Measurements from ENCODE around the gene COG2. TPM values are rescaled to one million over a fixed set of nuclear protein-coding genes. Genes with fewer than 3 reads are reported as not detected.
"Not testable (repeated sequence)": the region's sequence is repeated elsewhere in the genome, so short reads cannot be mapped to it uniquely, and the experiment has no call there.

Gene COG2
- total RNA-seq, 4 donors from 2014 or later = 17.2 to 25.2 (median 22.9) TPM

DNA sequence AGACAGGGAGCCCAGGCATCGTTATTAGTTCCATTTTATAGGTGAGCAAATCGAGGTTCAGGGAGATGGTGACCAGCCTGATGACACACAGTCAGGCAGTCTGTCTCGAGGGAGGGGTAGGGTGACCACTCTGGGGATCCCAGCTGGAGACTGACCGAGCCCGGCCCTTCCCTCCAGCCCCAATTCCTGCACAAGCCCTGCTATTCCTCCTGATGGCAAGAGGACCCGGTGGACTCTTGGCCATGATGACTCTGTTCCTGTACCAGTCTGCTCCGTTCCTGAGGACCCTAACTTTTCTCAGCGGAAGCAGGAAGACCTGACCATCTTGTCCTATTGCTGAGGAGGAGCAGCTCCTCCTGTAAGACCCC is 71.2 kb downstream of the COG2 start:
- DNase-seq (ENCODE audit: low spot score) = no peak
- no peak for ATAC-seq (ENCODE audit: low FRiP score)
- TF ChIP-seq, protein P1, sequence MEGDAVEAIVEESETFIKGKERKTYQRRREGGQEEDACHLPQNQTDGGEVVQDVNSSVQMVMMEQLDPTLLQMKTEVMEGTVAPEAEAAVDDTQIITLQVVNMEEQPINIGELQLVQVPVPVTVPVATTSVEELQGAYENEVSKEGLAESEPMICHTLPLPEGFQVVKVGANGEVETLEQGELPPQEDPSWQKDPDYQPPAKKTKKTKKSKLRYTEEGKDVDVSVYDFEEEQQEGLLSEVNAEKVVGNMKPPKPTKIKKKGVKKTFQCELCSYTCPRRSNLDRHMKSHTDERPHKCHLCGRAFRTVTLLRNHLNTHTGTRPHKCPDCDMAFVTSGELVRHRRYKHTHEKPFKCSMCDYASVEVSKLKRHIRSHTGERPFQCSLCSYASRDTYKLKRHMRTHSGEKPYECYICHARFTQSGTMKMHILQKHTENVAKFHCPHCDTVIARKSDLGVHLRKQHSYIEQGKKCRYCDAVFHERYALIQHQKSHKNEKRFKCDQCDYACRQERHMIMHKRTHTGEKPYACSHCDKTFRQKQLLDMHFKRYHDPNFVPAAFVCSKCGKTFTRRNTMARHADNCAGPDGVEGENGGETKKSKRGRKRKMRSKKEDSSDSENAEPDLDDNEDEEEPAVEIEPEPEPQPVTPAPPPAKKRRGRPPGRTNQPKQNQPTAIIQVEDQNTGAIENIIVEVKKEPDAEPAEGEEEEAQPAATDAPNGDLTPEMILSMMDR (IDR thresholded peaks at IDR 0.05) = no peak

DNA sequence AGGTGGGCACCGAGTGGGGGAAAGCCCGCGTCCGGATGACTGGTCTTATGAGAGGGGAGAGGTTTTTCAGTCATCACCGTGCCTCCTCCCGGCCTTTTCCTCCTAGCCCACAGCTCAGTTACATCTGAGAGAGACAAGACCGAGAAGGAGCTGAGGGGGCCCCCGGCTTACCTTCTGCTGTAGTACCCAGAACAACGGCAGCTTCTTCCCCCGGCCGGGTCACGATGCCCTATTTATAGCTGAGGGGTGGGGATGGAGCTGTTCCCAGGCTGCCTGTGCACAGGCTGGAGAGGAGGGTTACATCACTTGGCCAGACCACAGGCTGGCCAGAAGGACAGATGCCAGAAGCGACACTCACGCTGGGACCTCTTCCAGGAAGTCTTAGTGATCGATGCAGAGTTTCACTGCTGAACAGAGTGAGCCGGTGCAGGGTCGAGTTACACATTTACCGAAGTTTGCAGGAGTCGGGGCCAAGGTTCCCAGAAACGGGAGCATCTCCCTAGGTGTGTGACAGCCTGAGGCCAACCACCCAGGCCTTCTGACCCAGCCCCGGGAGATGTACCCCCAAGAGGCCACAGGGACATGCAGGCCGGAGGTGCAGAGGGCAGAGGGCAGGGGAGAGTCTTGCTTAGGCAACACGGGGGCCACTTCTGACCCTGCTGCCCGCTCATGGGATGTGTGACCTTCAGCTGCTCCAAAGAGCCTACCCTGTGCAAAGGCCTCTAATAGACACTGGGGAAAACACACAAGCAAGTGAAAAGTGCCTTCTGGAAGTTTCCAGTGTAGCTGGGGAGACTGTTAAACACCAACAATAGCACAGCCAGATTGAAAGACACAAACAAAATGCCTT is 71.9 kb downstream of the COG2 start, which contains the start of gene AGT:
Gene AGT, minus strand, starts transcription at position 208 of the 850 bp plus-strand sequence. CDS start 3,299 bp downstream, outside the sequence.
- no peak for DNase-seq (ENCODE audit: low spot score)
- ATAC-seq (ENCODE audit: low FRiP score) = peak; percentile 39
- TF ChIP-seq, protein P1 (IDR thresholded peaks at IDR 0.05) = no peak

DNA sequence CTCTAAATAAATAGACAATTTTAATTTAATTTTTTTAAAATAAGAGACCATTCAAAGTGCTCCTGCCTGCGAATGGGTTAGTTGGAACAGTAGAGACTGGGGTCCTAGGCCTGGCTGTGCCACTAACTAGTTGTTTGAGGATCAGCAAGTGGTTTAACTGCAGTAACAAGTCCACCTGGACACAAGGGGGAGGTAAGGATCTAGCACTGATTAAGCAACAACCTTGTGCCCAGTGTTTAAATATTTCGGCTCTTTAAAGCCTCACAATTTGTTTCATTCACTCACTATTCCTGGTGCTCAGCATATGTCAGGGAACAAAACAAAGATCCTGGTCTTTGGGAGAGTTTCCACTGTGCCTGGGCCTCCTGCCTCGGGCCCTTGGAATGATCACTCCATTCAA is 73.2 kb downstream of the COG2 start:
- ATAC-seq (ENCODE audit: low FRiP score) (no peak), DNase-seq (ENCODE audit: low spot score) (no peak)
- TF ChIP-seq, protein P1 (IDR thresholded peaks at IDR 0.05) = no peak

DNA sequence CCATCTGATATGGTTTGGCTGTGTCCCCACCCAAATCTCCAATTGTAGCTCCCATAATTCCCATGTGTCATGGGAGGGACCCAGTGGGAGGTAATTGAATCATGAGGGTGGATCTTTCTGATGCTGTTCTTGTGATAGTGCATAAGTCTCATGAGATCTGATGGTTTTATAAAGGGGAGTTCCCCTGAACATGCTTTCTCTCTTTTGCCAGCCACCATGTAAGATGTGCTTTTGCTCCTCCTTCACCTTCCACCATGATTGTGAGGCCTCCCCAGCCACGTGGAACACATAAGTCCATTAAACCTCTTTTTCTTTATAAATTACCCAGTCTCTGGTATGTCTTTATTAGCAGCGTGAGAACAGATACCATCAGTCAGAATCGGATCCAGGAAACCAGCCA is 74.2 kb downstream of the COG2 start:
- not testable (repeated sequence) for ATAC-seq (ENCODE audit: low FRiP score)

DNA sequence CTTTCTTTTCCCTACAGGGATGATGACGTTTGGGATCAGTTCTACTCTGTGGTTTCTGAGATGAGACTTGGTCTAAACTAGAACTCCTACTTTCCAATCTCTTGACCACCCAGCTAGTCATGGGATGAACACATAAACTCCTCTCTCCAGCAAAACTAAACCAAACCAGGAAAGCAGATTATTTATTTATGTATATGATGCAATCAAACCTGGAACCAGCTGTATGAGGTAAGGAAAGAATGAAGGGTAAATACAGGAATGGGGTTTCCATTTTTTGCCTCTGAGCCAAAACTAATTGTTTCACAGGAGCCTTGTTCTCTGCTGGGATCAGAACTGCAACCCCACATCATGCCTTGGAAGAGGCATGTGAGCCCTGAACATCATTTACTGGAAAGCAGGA is 75.0 kb downstream of the COG2 start:
- TF ChIP-seq, protein P1 (IDR thresholded peaks at IDR 0.05) = no peak
- DNase-seq (ENCODE audit: low spot score) (no peak), ATAC-seq (ENCODE audit: low FRiP score) (no peak)

More for the DNA sequence above, 74.2 kb downstream of the COG2 start:
- DNase-seq (ENCODE audit: low spot score) = not testable (repeated sequence)

DNA sequence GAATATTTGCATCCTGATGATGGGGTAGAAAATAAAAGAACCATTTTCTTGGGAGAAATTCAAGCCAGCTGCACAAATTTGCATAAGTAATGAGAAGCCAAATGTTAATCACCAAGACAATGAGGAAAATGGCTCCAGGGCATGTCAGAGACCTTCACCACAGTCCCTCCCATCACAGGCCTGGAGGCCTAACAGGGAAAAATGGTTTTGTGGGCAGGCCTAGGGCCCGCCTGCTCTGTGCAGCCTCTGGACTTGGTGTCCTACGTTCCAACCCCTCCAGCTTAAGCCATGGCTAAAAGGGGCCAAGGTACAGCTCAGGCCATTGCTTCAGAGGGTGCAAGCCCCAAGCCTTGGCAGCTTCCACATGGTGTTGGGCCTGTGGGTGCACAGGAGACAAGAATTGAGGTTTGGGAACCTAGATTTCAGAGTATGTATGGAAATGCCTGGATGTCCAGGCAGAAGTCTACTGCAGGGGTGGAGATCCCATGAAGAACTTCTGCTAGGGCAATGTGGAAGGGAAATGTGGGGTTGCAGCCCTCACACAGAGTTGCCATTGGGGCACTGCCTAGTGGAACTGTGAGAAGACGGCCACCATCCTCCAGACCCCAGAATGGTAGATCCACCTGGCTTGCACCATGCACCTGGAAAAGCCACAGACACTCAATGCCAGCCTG is 79.7 kb downstream of the COG2 start:
- ATAC-seq (ENCODE audit: low FRiP score); DNase-seq (ENCODE audit: low spot score): not testable (repeated sequence)

DNA sequence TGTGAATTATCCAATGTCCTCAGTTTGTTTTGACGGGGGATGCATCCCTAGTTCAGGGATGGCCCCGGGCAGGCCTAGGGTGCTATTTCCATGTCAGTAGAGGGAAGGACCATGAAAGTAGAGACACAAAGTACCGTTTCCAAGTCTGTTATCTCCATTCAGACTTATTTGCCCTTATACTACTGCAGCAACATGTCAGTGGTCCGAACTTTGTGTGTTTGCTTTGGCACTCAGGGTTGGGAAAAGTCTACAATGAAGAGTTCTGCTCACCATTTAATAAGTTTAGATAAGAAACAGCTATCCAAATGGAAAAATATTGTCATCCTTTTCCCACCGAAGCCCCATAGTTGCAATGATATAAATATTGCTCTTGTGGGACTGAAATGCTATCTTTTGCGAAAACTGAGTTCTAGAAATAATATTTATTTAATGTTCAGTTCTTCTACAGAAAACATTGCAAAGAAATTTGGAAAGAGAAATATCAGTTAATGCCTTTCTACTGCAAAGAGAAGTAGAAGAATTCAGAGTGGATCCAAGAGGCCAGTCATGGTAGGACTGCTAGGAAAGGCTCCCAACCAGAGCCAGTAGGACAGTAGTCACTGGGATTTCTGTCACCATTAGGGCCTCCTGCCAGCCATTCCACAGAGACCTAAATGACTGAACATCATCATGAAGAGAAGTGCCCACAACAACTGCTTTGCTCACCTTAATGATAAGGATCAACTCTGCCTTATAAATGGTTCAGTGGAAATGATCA is 83.2 kb downstream of the COG2 start:
- DNase-seq (ENCODE audit: low spot score) (no peak), ATAC-seq (ENCODE audit: low FRiP score) (no peak)
- TF ChIP-seq, protein P1 (IDR thresholded peaks at IDR 0.05) = no peak

All from omental fat pad (tissue), 4 donors.